Stimulated activated CD8-positive, alpha-beta memory T cell treated with anti-CD3 and anti-CD28 coated beads, Interleukin-4, amount 100 ng/mL, for 4 hours (primary cell): ENCODE data around the gene LEUTX.
"Not testable (repeated sequence)": the region's sequence is repeated elsewhere in the genome, so short reads cannot be mapped to it uniquely, and the experiment has no call there.

Source experiments
- DNase-seq, 2 donors: peaks; one replicate each; pipeline ENCODE4 v3.0.0-alpha.2; 2020; ENCODE audit warnings: low read depth in 2 of 2, low spot score in 1 of 2

The LEUTX gene

GRCh38 chr19:39768786-39769185 is 9.9 kb upstream of the LEUTX start:
- DNase-seq: no peak

GRCh38 chr19:39780894-39781293 is 2.2 kb downstream of the LEUTX start:
- no peak for DNase-seq

- DNase-seq: no peak
Measured at GRCh38 chr19:39788244-39788643, 9.6 kb downstream of the LEUTX start.

DNA sequence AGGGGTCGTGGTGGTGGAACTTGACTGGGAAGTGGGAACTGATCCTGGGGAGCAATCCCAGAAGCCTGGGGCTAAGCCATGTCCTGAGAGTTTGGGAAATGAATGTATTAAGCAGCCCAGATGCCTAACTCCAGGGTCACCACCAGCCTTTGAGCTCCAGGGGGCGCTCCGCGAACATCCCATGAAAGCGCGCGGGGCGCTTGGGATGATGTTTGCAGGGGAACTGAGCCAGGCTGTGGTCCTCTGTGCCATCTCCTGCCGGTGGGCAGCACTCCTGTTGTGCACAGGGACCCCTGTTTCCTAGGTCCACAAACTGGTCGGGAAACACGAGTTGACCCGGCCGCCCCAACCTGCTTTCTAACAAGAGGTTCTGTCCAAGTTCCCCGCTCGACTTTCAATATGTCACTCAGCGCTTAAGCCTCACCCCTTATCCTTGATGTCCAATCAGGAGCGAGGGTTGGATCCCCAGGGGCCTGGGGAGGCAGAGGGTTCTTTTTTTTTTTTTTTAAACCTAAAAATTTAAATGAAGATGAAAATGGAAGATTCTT is 14.4 kb downstream of the LEUTX start:
- DNase-seq: peak; percentile 31 to 52

DNA sequence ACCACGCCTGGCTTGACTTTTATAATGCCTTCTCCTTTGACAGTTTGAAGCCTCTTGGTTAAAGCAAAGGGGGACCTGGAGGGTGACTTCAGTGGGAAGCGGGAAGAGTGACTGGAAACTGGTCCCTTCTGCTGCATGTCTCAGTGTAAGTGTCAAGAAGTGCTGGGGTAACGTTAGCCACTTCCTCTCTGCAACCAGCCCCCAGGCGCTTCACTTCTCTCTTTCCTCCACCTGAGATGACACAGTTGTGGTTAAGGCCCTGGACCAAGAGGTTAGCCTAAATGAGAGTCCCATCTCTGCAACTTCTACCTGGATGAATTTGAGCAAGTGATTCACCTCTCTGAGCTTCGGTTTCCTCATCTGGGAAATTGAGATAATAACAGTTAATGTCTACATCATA is 16.3 kb downstream of the LEUTX start:
- no peak for DNase-seq

- DNase-seq: no peak
Measured at GRCh38 chr19:39796000-39796498, 17.4 kb downstream of the LEUTX start.

GRCh38 chr19:39797083-39797482 is 18.4 kb downstream of the LEUTX start:
- no peak for DNase-seq

- no peak for DNase-seq
Measured at GRCh38 chr19:39802958-39803357, 24.3 kb downstream of the LEUTX start.

- no peak for DNase-seq
Measured at GRCh38 chr19:39805104-39805503, 26.4 kb downstream of the LEUTX start.

DNA sequence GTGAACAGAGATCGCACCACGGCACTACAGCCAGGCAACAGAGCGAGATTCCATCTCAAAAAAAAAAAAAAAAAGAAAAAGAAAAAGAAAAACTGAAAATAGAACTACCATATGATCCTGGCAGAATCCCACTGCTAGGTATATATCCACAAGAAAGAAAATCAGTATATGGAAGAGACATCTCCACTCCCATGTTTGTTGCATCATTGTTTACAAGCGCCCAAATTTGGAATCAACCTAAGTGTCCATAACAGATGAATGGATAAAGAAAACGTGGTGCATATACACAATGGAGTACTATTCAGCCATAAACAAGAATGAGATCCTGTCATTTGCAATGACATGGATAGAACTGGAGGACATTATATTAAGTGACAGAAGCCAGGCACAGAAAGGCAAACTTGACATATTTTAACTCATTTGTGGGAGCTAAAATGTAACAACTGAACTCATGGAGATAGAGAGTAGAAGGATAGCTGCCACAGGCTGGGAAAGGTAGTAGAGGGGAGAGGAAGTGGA is 29.3 kb downstream of the LEUTX start:
- DNase-seq: no peak

GRCh38 chr19:39808688-39809087 is 30.0 kb downstream of the LEUTX start:
- DNase-seq: not testable (repeated sequence)

- DNase-seq: no peak
Measured at GRCh38 chr19:39809368-39809767, 30.7 kb downstream of the LEUTX start.

GRCh38 chr19:39810424-39810823 is 31.8 kb downstream of the LEUTX start:
- DNase-seq: no peak

DNA sequence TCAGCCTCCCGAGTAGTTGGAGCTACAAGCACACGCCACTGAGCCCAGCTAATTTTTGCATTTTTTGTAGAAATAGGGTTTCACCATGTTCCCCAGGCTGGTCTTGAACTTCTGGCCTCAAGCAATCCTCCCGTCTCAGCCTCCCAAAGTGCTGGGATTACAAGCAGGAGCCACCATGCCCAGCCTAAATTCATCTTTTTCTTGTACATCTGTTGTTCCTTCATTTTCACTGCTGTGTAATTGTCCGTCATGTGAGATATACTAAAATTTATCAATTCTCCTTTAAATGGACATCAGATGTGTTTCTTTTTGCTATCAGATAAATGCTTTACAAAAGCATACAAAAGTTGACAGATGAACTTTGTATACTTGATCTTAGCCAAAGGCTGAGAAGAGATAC is 32.4 kb downstream of the LEUTX start:
- no peak for DNase-seq

DNA sequence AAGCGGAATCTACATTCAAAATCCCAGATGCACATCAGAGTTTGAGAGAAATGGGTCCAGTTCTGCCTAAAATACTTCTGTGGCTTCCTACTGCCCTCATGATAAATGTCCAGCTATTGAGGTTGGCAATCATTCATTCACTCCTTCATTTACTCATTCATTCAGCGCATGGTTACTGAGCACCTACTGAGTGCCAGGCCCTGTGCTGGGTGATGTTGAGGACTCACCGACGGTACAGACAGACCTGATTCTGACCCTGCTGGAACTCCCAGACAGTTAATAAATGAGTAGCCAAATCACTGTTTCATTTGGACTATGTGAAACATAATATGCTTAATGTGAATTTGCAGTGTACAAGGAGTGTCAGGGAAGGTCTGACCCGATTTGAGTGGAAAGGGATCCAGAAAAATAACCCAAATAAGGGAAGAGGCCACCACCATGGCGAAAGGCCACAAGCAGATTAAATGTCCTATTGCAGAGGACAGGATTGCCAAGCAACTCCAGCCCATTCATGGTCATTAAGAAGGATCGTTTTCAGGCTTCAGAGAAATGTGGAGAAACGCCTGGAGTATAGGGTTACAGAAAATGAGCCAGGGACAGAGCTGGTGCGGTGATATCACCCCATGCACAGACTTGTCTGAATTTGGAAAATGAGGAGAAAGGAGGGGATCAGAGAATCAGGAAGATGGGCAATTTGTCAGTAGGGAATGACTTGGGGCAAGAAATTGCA is 34.8 kb downstream of the LEUTX start:
- no peak for DNase-seq

DNA sequence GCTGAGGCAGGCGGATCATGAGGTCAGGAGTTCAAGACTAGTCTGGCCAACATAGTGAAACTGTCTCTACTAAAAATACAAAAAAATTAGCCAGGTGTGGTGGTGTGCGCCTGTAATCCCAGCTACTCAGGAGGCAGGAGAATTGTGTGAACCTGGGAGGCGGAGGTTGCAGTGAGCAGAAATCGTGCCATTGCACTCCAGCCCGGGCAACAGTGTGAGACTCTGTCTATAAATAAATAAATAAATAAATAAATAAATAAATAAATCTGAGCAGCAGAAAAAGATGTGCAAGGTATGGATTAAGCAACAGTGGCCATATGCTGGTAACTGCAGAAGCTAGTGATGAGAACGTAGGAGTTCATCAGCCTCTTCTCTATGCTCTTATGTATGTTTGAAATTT is 35.5 kb downstream of the LEUTX start:
- DNase-seq: not testable (repeated sequence)

GRCh38 chr19:39814595-39814994 is 35.9 kb downstream of the LEUTX start:
- no peak for DNase-seq

DNA sequence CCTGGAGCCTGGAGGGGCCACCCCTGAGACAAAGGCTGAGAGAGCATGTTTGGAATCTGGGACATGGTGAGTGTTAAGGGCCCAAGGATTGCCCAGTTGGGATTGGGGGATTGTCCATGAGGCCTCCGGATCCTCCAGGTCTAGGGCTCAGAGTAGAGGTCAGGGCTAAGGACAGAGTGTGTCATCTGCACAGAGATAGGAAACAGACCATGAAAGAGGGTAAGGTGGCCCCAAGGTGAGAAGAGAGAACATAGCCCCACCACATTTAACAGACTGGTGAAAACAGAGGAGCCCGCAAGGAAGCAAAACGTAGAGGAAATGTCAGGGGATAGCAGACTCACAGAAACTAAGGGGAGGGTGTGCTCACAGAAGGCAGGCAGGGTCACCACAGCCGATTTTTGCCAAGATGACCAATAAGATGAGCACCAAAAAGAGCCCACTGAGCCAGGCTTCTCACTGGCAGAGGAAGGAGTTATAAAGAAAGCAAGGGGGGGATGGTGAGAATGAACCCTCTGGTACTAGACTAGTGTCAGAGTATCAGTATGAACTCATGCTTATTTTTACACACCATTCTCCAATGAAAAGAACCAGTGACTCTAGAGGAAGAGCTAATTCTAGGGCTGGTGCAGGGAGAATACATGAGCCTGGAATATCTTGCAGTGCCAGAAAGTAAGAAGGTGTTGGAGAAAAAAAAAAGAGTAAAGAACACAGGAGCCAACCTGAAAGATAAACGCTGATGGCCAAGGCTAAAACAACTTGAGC is 37.8 kb downstream of the LEUTX start:
- DNase-seq: no peak

GRCh38 chr19:39817888-39818561 is 39.4 kb downstream of the LEUTX start:
- no peak for DNase-seq

DNA sequence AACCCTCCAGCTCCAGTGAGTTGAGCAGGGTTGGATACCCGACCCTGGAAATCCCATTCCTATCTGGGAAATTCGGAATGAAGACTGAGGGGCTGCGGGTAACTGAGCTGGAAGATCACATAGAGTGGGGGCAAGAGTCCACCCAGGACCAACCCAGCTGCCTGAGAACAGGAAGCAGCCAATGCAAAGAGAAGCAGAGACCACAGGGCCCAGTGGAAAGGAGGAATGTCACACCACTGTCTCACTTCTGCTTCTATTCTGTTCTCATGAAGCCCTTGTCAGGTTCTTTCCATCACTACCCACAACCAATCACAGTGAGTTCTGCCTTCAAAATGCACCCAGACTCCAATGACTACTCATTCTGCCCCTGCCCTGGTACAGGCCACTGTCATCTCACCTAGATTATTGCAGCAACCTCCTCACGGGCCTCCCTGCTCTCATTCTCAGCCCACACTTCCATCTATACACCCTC is 40.0 kb downstream of the LEUTX start:
- no peak for DNase-seq

GRCh38 chr19:39819786-39820185 is 41.1 kb downstream of the LEUTX start:
- DNase-seq: no peak
